ENCODE measurements around the gene AGPAT4.

Gene AGPAT4

GRCh38 chr6:161166176-161166575 lies 107.7 kb downstream of the AGPAT4 start:
- DNase-seq (ENCODE audit: low spot score) = no peak

- no peak for DNase-seq (ENCODE audit: low spot score)
These were observed 109.7 kb downstream of the AGPAT4 start for GRCh38 chr6:161164182-161164625.

- no peak for DNase-seq (ENCODE audit: low spot score)
These were observed 110.2 kb downstream of the AGPAT4 start for GRCh38 chr6:161163466-161164181.

DNA sequence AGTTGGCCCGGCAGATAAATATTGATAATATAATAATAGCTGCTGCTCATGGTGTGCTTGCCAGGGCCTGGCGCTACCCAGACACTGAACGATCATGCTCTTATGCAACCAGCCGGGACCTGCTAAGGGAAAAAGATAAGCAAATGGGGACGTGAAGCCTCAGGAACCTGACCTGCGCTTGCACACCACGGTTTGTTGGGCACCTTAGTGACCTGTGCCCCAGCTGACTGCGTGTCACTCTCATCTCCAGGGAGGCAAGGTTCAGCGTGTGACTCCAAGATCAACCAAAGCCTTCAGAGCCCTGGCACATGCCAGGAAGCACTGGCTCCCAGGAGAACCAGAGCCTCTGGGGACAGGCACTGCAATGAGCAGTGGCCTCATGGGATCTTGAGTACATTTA lies 111.1 kb downstream of the AGPAT4 start:
- no peak for DNase-seq (ENCODE audit: low spot score)

DNA sequence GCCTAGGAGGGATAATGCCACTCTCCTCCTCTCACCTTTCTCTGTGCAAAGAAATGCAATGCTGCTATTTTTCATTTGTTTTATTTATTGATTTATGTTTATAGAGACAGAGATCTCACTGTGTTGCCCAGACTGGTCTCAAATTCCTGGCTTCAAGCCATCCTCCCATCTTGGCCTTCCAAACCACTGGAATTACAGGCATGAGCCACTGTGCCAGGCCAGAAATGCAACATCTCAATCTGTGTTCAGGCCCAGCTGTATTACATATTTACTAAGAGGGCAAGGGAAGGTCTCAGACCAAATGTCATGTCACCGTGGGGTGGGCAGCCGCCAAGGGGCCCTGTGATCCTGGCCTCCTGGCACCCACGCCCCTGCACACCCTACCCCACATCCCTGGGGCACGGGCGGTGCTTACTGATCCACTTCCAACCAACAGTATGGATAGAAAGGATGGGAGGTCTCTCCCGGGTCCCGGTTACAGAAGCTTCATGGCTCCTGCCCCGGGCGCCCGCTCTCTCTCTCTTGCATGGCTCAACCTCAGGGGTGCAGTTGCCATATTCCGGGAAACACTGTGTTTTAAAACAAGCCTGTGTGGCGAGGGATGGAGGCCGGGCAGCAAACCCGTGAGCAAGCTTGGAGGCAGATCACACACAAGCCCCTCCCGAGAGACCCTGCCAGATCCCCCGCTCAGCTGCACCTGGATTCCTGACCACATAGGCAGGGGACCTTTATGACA lies 111.8 kb downstream of the AGPAT4 start:
- DNase-seq (ENCODE audit: low spot score) = no peak

- DNase-seq (ENCODE audit: low spot score) = no peak
These were observed 112.7 kb downstream of the AGPAT4 start for GRCh38 chr6:161161121-161161520.

DNA sequence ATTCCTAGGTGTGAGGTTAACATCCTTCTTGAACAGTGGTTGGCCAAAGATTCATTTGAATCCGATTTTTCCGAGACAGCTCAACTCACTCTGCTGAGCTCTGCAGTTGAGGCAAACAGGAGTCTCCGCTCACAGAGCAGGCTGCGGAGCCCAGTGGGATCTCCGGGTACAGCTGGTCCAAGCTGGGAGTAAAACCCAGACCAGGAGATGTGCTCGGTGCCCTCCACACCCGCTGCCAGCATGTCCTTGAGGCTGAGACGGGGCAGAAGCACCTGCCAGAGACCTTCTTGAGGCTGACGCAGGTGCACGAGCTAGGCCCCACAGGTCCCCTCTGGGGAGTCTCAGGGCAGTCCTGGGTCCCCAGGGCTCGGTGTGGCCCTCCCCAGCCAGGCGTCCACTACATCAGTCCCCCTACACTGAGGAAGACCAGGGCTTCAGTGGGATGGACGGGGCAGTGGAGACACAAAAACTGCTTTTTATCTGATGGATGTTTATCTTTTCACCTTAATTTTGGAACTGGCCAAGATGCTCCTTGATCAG lies 119.0 kb downstream of the AGPAT4 start:
- DNase-seq (ENCODE audit: low spot score) = no peak

DNA sequence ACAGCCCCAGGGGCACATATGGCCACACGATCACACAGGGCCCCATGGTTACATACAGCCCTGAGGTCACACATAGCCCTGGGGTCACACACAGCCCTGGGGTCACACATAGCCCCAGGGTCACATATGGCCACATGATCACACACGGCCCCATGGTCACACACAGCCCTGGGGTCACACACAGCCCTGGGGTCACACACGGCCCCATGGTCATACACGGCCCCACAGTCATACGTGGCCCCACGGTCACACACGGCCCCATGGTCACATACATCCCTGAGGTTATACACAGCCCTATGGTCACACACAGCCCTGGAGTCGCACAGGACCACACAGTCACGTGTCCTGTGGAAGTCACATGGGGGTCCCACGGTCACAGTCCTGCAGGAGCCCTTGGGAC lies 120.1 kb downstream of the AGPAT4 start:
- no peak for DNase-seq (ENCODE audit: low spot score)

- DNase-seq (ENCODE audit: low spot score) = no peak
These were observed 120.8 kb downstream of the AGPAT4 start for GRCh38 chr6:161152907-161153662.

DNA sequence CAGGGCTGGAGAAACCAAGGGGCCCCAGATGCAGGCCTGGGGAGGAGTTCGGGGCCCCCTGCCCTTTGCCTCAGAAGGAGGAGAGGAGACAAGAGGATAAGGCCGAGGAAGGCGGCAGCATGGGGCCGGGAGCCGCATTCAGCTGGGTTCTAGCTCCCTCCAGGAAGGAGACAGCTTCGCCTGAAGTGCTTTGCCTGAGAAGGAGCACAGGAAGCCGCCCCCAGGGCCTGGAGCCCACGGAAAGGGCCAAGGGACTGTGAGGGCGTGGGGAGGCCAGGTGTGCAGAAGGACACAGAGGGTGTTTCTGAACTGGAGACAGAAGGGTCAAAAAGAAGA lies 121.4 kb downstream of the AGPAT4 start:
- no peak for DNase-seq (ENCODE audit: low spot score)

GRCh38 chr6:161151660-161152526 lies 122.0 kb downstream of the AGPAT4 start:
- no peak for DNase-seq (ENCODE audit: low spot score)

DNA sequence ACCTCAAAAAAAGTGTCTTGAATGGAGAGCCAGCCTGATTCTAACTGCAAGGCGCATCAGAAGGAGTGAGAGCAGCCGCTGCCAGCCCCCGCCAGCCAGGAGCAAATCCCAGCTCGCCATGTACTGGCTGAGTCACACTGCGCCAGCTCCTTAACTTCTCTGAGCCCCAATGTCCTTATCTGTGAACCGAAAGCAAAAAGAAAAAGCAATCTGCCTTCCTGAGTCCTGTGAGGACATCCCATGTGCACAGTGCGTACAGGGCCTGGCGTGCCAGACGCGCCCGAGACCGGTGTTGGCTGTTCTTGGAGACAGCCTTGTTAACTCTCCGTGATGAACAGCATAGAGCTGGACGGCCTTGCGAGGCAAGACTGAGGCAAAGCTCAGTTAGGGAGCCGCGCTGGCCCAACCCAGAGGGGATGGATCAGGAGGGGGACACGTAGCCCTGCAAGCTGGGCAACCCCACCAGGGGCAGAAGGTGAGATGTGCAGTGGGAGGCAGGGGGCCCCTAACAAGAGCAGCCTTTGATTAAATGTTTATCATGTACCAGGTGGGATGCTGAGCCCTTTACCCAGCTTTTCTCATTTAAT lies 122.7 kb downstream of the AGPAT4 start:
- no peak for DNase-seq (ENCODE audit: low spot score)

DNA sequence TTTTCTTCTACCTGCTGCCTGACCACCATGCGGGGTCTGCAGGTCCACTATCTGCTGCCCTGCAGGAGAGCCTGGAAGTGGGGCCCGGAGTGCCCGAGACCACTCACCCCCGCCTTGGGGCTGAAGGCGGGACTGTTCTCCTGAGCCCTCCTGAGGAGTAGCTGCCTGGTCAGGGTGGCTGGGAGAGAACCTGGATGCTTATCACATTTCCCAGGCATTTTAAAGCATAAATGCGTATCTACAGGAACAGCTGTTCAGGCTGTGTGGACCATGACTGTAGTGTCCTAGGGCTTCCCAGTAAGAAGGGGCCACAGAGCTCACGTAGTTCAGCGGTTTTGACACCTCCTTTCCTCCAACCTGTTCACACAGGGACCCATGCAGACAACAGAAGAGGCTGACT lies 123.3 kb downstream of the AGPAT4 start:
- no peak for DNase-seq (ENCODE audit: low spot score)

GRCh38 chr6:161150136-161150535 lies 123.7 kb downstream of the AGPAT4 start:
- DNase-seq (ENCODE audit: low spot score) = no peak

DNA sequence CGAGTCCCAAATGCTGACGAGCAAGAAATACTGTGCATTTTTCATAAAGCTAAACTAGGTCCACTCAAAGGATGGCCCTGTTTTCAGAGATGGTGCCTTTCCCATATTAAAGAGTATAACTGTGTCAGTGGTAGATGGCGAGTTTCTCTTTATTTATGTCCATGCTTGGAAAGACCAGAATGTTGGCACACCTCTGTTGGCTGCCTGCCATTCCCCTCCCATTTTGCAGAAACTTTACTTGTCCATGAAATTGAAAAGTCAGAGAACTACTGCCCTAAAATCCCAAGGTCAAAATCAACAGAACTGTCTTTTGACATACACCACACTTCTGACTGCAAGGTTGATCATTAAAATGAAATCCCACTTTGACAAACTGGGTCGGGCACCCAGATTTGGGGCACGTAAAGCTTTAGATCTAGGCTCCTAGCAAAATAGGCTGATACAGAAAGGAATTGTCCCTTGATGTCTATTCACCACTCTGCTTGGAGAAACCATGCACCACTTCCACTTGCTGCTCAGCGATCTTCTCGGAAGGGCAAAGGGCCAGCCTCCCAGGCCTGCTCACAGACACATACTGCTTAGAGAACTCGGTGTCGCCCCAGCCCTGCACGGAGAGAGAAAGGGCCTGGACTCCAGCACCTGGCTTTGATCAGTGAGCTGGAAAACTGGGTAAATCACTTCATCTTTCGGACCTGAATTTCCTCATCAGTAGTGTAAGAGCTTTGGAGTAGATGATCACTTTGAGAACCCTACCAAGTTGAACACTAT lies 130.0 kb downstream of the AGPAT4 start:
- no peak for DNase-seq (ENCODE audit: low spot score)

DNA sequence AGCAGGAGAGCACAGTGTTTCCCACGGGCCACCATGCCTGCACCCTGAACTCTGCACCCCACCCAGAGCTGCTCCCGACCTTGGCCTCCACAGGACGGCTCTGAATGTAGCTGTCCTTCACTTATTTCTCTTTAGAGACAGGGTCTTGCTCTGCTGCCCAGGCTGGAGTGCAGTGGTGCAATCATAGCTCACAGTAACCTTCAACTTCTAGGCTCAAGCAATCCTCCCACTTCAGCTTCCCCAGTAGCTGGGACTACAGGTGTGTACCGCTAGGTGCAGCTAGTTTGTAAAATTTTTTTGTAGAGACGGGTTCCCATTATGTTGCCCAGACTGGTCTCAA lies 130.9 kb downstream of the AGPAT4 start:
- DNase-seq (ENCODE audit: low spot score) = no peak

GRCh38 chr6:161141173-161141572 lies 132.7 kb downstream of the AGPAT4 start:
- DNase-seq (ENCODE audit: low spot score) = no peak

DNA sequence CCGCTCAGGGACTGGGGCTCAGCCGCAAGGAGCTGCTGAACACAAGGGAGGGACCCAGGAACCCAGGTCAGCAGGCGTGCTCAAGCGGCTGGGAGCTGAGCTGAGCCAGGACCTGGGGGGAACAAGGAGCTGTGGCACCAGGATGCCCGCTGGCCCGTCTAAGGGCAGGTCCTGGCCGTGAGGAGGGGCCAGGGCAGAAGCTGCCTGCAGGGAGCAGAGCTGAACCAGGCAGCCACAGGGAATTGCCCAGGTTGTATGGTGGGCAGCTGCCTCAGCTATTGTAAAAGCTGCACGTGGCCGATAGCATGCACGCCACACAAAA lies 133.3 kb downstream of the AGPAT4 start:
- no peak for DNase-seq (ENCODE audit: low spot score)

- DNase-seq (ENCODE audit: low spot score) = no peak
These were observed 133.9 kb downstream of the AGPAT4 start for GRCh38 chr6:161139766-161140553.

DNA sequence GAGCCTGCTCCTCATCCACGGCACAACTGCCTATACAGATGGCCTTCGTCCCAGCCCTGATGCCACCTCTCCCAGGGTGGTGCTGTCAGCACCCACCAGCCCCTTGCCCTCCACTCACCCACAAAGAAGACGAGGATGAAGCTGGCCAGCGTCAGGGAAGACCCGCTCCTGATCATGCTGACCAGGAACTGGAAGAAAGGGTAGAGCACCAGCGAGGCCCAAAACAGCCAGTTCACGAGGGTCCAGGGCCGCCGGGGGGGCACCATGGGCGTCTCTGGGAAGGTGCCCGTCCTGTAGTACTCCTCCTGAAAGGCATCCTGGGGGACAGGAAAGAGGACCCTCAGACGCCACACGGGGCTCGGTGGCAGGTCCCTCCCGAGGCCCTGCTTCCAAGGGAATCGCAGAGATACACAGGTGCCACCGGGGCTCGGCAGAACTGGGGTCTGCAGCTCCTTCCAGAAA lies 134.5 kb downstream of the AGPAT4 start:
- no peak for DNase-seq (ENCODE audit: low spot score)
